GM18526 (cell line): ENCODE measurements around the gene SALL4.

Experiments used
- POLR2A ChIP-seq: IDR thresholded peaks from 3 replicates; pipeline ENCODE4 v1.6.1; 2011; ENCODE audit not compliant: insufficient read length; ENCODE audit errors: extremely low read depth

Gene SALL4

GRCh38 chr20:51784299-51784698, 18.0 kb downstream of the SALL4 start:
- TF ChIP-seq POLR2A, result no peak

GRCh38 chr20:51775241-51775640, 27.1 kb downstream of the SALL4 start:
- TF ChIP-seq POLR2A, result no peak

- TF ChIP-seq POLR2A, result no peak
Observed at GRCh38 chr20:51772236-51772635, 30.1 kb downstream of the SALL4 start.

- TF ChIP-seq POLR2A, result no peak
Observed at GRCh38 chr20:51769976-51770615, 32.2 kb downstream of the SALL4 start.

GRCh38 chr20:51768759-51769517, 33.4 kb downstream of the SALL4 start:
- TF ChIP-seq POLR2A, result no peak

GRCh38 chr20:51767867-51768758, 34.2 kb downstream of the SALL4 start, which contains the start of gene ATP9A:
TSS of gene ATP9A (minus strand) at chr20:51768390. CDS start at chr20:51768369, 21 bp downstream.
- no peak for TF ChIP-seq POLR2A

GRCh38 chr20:51766994-51767866, 35.1 kb downstream of the SALL4 start:
- TF ChIP-seq POLR2A, result no peak

- TF ChIP-seq POLR2A, result no peak
Observed at GRCh38 chr20:51763965-51764602, 38.2 kb downstream of the SALL4 start.

GRCh38 chr20:51760905-51761546, 41.3 kb downstream of the SALL4 start:
- no peak for TF ChIP-seq POLR2A

GRCh38 chr20:51759769-51760510, 42.4 kb downstream of the SALL4 start:
- no peak for TF ChIP-seq POLR2A

- TF ChIP-seq POLR2A, result no peak
Observed at GRCh38 chr20:51758978-51759544, 43.3 kb downstream of the SALL4 start.

GRCh38 chr20:51757226-51757625, 45.1 kb downstream of the SALL4 start:
- no peak for TF ChIP-seq POLR2A

- TF ChIP-seq POLR2A, result no peak
Observed at GRCh38 chr20:51756653-51757052, 45.7 kb downstream of the SALL4 start.
